GM23248 (cell line): ENCODE data around the gene MVD.

Source experiments
- EZH2 ChIP-seq: fragments of 200-600 bp; sonication (generic); IDR thresholded peaks from 2 replicates; pipeline ENCODE4 v1.6.1; 2018; ENCODE audit warnings: antibody characterized with exemption, mild to moderate bottlenecking; ENCODE audit not compliant: insufficient read depth, poor library complexity, severe bottlenecking
- EZH2phosphoT487 ChIP-seq: fragments of 200-600 bp; sonication (generic); IDR thresholded peaks from 2 replicates; pipeline ENCODE4 v1.6.1; 2018; ENCODE audit warnings: antibody characterized with exemption, moderate library complexity, mild to moderate bottlenecking, low read depth; ENCODE audit not compliant: insufficient read depth

DNA sequence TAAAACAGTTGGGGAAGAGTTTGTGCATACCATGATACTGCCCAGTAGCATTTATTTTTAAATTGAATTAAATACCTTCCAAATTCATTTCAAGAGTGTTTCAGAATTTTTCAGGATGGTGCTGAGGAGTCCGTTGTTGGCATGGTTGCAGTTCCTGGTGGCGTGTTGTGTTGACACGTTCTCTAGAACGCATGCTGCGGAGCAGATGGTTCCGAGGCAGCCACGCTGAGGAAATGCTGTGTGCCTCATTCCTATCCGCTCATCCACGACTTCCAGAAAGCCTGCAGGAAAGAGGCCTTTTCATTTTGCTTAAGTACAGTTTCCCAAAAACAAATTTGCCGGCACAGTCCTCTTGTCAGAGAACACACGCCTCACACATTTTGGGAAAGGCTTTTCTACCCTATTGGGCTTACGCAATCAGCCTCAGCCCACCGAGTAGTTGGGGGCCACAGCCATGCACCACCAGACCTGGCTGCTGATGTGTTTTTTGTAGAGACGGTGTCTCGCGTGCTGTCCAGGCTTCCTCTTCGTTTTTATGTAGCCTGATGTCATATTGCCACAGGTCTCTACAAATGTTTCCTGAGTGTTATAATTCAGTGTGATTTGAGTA, 56.6 kb downstream of the MVD start:
- TF ChIP-seq EZH2 (no peak), EZH2phosphoT487 (no peak)
